SK-N-SH treated with all-trans-retinoic acid at 6 μM for 48 hours (cell line): ENCODE measurements around the gene MAP1S.

Experiments
- CSDC2 ChIP-seq: fragments of 250-450 bp; sonication (Bioruptor Pico); IDR thresholded peaks from 2 replicates; pipeline ENCODE4 v1.5.0; 2020; ENCODE audit warnings: mild to moderate bottlenecking, moderate library complexity
- ISL1 ChIP-seq: fragments of 250-450 bp; sonication (Bioruptor Pico); IDR thresholded peaks from 2 replicates; pipeline ENCODE4 v2.1.2; 2022; ENCODE audit warnings: mild to moderate bottlenecking, moderate library complexity
- PATZ1 ChIP-seq: fragments of 250-450 bp; sonication (Bioruptor Pico); IDR thresholded peaks from 2 replicates; pipeline ENCODE4 v1.8.0; 2020; ENCODE audit warnings: mild to moderate bottlenecking, moderate library complexity, borderline replicate concordance
- TCF4 ChIP-seq: fragments of 250-450 bp; sonication (Bioruptor Pico); IDR thresholded peaks from 2 replicates; pipeline ENCODE4 v1.8.0; 2021; ENCODE audit warnings: mild to moderate bottlenecking, moderate library complexity, borderline replicate concordance
- TOX ChIP-seq: fragments of 250-450 bp; sonication (Bioruptor Pico); IDR thresholded peaks from 2 replicates; pipeline ENCODE4 v1.8.0; 2021; ENCODE audit warnings: mild to moderate bottlenecking, moderate library complexity, borderline replicate concordance
- ZC3H10 ChIP-seq: fragments of 250-450 bp; sonication (Bioruptor Pico); IDR thresholded peaks from 2 replicates; pipeline ENCODE4 v1.5.1; 2021; ENCODE audit warnings: mild to moderate bottlenecking, moderate library complexity

- TF ChIP-seq TCF4 (CRISPR knock-in tag) (no peak), CSDC2 (CRISPR knock-in tag) (no peak), PATZ1 (CRISPR knock-in tag) (no peak), ZC3H10 (CRISPR knock-in tag) (no peak), ISL1 (no peak), TOX (CRISPR knock-in tag) (no peak)
Measured at GRCh38 chr19:17751103-17751911, 32.0 kb downstream of the MAP1S start, which contains the start of gene FCHO1.
